ENCODE results near the gene TCF12.

The TCF12 gene

DNA sequence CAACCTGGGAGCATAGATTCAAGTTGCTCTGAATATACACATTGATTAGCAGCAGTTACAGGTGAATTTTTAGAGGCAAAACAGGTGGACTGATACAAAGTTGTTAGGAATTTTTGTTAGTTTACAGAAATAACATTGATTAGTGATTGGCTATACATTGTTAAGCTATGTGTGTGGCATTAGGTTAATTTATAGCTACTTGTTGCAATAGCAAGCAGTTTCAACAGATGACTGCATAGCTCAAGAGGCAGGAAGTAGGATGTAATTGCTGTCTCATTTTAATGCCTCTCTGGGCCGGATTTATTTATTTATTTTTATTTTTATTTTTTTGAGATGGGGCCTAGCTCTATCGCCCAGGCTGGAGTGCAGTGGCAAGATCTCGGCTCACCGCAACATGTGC lies 99.7 kb downstream of the TCF12 start:
- no peak for DNase-seq (ENCODE audit: low read depth)

DNA sequence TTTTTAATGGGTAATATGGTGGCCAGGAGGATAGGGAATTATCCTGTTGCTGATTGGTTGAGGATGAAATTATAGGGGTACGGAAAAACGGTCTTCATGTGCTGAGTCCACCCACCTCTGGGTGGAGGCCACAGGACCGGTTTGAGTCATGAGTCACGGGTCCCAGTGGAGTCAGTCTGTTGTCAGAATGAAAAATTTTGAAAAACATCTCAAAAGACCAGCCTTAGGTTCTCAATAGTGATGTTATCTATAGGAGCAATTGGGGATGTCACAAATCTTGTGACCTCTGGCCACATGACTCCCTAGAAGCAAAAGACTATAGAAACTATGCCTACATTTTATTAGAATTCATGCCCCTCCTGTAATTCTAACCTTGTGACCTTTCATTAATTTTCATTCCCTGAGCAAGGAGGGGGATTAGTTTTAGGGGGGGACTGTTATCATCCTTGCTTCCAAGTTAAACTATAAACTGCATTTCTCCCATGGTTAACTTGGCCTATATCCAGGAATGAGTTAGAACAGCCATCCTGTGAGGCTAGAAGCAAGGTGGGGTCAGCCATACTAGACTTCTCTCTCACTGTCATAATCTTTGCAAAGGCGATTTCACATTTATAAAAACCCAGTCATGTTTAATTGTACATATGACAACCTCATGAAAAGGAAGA lies 101.2 kb downstream of the TCF12 start:
- DNase-seq (ENCODE audit: low read depth), result no peak

DNA sequence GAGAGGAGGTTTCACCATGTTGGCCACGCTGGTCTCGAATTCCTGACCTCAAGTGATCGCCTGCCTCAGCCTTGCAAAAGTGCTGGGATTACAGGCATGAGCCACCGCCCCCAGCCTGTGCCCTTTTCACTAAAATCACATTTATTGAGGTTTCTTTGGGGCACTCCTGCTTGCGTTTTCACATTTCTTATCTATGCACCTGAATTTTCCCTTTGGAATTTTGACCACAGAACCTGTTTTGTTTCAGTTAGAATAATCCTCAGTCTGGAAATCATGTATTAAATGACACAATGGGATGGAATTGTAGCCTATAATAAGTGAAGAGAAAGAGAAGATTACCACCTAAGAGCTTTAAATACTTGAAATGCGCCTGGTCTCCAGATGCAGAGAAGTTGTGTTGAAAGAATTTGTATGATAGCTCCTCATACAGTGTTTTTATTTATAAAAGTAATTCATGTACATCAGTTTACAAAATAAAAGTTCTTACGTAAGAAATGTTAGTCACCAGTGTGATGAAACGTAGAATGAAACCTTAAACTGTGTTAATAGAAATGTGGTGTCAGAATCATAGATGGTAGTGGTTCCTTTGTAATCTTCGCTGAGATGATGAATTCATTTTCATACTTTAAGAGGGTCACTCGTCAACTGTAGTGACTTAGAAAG lies 107.0 kb downstream of the TCF12 start:
- no peak for DNase-seq (ENCODE audit: low read depth)

DNA sequence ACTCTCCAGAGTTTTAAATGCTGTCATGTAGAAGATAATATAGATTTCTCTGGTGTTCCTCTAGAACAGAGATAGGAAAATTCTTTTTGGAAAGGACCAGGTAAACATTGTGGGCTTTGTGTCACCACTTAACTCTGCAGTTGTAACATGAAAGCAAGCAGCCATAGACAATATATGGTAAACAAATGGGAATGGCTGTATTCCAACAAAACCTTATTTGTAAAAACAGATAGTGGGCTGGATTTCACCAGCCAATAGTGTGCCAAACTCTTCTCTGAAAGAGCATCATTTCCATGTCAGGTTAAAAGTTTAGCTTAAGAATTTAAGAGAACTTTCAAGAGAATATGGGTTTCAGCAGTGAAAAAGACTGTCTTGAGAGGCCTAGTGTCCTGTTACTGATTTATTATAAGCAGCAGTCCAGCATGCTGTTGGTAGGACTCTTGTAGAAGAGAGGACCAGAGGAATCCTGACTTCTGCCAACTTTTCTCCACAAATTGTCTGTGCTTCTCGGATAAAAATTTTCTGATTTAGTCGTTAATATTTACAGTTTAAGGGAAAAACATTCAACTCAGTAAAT lies 107.7 kb downstream of the TCF12 start:
- no peak for DNase-seq (ENCODE audit: low read depth)

DNA sequence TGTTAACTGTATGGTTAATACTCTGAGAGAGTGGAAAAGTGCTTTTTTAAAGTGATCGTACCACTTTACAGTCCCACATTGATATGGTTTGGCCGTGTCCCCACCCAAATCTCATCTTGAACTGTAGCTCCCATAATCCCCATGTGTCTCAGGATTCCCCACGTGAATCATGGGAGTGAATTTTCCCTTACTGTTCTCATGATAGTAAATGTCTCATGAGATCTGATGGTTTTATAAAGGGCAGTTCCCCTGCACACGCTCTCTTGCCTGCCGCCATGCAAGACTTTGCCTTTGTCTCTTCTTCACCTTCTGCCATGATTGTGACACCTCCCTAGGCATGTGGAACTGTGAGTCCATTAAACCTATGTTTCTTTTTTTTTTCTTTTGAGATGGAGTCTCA lies 109.2 kb downstream of the TCF12 start:
- DNase-seq (ENCODE audit: low read depth), result no peak

DNA sequence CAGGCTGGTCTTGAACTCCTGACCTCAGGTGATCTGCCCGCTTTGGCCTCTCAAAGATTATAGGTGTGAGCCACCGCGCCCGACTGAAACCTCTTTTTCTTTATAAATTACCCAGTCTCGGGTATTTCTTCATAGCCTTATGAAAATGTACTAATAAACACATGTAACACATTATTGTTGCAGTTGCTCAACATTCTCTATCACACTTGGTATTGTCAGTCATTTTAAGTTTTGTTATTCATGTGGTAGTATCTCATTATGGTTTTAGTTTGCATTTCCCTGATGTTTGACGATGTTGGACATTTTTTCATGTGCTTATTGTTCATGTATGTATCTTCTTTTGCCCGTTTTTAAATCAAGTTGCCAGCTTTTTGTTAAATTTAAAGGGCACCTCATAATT lies 109.7 kb downstream of the TCF12 start:
- DNase-seq (ENCODE audit: low read depth), result no peak

DNA sequence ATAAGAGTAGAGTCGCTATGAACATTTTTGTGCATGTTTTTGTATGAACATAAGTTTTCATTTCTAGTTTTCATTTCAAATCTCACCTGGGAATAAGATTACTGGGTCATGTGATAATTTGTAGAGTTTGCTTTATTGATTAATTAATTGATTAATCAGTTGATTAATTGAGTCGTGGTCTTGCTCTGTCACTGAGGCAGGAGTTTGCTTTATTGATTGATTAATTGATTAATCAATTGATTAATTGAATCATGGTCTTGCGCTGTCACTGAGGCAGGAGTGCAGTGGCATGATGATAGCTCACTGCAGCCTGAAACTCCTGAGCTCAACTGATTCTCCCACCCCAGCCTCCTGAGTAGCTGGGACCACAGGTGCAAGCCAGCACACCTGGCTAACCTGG lies 111.6 kb downstream of the TCF12 start:
- DNase-seq (ENCODE audit: low read depth), result no peak

DNA sequence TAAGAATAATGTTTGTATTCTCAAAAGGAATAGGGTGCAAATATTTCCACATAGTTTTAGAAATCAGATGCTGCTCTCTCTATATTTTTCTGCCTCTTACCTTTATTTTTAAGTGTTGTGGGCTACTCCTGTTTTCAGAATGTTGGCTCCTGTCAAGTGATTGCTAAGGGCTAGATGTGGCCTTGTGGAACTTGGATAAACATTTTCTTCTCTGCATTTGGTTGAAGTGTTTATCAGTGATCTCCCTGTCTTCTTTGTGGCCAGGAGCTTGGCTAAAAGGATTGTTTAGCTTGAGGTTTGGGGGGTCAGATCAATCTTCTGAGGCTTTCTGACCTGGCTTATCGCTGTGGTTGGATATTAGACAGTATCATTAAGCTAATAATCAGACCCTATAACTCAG lies 112.6 kb downstream of the TCF12 start:
- no peak for DNase-seq (ENCODE audit: low read depth)

DNA sequence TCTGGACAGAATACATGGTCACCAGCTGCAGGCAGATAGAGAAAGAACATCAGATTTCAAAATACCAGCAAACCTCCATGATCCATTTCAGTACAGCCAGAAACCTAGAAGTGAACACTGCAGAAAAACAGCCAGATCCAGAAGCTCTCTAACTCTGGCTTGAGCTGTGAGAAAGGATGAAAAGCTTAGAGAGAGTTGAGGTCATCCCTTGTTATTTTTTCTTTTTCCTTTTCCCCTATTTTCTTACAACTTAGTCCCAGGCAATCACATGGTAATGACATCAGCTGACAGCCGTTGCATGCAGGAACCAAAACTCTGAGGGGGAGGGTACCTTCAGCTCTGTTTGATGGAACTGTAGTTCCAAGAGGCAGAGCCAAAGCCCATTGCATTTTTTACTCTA lies 113.2 kb downstream of the TCF12 start:
- no peak for DNase-seq (ENCODE audit: low read depth)

DNA sequence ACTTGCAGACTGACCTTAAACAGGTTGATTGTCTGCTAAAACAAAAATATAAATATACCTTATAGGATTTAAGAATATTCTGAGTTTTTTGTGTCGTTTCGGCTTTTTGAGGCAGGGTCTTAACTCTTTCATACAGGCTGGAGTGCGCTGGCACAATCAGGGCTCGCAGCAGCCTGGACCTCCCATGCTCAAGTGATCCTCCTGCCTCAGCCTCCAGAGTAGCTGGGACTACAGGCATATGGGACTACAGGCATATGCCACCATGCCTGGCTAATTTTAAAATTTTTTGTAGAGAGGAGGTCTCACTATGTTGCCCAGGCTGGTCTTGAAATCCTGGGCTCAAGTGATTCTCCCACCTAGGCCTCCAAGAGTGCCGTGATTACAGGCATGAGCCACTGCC lies 113.9 kb downstream of the TCF12 start:
- no peak for DNase-seq (ENCODE audit: low read depth)

DNA sequence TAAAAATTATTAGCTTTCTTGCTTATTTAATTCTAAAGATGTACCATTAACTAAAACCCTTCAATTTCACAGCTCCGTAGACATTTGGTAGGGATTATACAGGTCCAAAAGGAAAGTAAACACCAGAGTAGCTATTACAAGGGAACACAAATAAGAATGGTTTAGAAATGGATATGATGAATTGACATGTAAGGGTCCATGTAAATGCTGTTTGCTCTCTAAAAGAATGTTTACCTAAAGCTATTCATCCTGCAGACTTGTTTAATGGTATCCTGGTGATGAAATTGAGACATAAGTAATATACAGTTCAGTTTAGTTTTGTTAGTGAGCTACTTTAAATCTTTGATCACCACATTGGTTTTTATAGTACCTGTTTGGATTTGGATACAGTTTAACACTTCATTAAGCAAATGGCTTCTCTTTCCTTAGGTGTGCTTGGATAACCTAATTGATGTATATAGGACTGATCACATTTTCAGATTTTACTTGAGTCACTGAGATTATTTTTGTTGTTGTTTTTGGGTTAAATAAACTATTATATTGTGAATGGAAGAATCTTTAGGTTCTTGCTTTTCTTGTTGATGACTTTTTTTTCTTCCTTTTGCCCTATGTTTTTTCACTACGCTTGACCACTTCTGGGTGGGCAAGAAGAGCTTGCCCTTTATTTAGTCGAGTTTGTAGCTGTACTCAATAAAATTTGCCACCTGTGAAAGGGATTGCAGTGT lies 115.4 kb downstream of the TCF12 start:
- DNase-seq (ENCODE audit: low read depth), result no peak

DNA sequence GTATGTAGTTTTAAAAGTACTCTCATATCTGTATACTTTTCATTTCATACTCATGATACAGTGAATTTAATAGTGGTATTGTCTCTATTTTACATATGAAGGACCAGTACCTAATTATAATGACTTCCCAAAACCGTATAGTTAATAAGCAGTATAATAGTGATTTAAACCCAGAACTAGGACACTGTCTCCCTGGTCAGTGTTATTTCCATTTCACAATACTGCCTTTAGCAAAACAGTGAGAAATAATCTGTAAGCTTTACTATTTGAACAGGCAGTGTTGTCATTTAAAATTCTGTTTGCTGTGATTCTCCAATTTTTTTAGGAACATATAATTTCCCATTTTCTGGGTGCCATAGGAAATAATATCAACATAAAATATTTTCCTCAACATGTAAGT lies 116.2 kb downstream of the TCF12 start:
- no peak for DNase-seq (ENCODE audit: low read depth)

DNA sequence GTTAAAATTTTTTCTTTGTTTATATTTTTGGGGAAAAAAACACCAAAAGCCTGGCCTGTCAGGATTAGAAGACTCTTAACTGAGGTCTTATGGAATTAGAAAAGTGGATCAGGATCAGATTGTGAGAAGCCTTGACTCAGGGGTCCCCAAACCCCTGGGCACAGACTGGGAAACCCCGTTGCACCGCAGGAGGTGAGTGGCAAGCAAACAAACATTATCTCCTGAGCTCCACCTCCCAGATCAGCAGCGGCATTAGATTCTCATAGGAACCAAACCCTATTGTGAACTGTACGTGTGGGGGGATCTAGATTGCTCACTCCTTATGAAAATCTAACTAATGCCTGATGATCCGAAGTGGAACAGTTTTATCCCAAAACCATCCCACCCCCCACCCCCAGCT lies 117.2 kb downstream of the TCF12 start:
- DNase-seq (ENCODE audit: low read depth), result no peak

DNA sequence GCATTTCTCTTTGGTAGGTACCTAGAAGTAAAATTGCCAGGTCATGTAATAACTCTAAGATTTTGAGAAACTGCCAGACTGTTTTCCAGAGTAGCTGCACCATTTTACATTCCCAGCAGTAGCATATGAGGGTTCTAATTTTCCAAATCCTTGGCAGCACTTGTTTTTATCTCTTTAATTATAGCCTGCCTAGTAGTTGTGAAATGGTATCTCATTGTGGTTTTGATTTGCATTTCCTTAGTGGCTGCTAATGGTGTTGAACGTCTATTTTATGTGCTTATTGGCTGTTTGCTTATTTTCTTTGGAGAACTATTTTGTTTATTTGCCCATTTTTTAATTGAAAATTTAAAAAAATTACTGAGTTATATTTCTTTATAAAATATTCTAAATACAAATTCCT lies 117.9 kb downstream of the TCF12 start:
- no peak for DNase-seq (ENCODE audit: low read depth)

DNA sequence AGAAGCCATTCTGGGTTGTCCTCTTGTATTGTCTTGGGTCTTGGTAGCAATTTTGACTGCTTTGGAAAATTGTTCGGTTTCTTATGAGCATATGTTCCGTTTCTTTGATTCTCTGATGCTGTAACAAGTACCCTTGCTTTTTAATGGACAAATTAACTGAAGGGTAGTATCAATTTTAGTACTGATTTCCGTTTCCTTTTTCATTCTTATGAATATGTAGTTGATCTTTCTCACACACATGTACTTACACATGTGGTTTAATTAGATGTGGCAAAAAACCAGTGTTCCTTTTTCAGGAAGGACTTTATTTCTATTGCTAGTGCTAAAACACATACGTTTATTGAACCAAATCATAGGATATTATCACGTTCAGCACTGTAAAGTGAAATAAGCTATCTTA lies 119.1 kb downstream of the TCF12 start:
- no peak for DNase-seq (ENCODE audit: low read depth)

DNA sequence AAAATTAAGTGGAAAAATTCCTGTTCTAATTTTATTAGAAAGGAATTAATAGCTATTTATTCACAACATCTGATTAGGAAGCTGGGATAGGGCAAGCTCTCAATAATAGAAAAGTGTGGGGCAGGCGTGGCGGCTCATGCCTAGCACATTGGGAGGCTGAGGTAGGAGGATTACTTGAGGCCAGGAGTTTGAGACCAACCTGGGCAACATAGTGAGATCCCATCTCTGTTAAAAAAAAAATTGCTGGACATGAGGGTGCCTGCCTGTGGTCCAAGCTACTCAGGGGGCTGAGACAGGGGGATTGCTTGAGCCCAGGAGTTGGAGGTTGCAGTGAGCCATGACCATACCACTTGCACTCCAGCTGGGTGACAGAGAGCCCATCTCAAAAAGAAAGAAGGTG lies 119.6 kb downstream of the TCF12 start:
- DNase-seq (ENCODE audit: low read depth), result no peak

DNA sequence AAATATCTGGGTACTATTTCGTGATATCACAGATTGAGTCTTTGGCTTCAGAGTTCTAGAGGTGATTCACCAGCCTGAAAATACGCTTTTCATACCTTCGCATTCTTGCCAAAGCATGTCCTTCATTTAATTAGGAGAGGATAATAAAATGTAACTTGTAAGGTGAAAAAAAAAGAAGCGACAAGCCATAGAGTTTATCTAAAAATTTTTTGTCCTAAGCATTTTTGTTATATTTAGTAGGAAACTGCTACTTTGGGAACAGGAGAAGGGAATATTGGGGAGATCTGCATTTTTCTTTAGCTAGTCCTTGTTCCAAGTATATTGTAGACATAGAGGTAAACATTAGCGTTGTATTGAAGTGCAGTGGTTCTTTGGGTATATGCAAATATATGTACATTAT lies 120.1 kb downstream of the TCF12 start:
- DNase-seq (ENCODE audit: low read depth), result no peak

DNA sequence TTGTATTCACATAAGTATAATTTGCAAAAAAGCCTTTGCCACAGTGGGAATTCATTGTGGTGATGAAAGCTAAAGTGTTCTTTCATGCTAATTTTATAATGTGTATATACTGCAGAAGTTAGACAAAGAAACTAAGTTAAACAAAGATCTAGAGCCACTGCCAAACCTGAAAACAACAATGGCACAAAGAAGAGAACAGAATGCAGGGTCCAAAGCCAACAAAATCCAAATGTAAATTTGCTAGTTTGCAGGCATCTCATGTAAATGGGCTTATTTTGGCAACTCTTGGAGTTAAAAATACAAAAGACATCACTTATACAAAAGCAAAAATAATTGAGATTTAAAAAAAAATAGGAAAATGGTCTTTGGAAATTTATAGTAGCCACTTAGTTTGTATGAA lies 123.0 kb downstream of the TCF12 start:
- no peak for DNase-seq (ENCODE audit: low read depth)

DNA sequence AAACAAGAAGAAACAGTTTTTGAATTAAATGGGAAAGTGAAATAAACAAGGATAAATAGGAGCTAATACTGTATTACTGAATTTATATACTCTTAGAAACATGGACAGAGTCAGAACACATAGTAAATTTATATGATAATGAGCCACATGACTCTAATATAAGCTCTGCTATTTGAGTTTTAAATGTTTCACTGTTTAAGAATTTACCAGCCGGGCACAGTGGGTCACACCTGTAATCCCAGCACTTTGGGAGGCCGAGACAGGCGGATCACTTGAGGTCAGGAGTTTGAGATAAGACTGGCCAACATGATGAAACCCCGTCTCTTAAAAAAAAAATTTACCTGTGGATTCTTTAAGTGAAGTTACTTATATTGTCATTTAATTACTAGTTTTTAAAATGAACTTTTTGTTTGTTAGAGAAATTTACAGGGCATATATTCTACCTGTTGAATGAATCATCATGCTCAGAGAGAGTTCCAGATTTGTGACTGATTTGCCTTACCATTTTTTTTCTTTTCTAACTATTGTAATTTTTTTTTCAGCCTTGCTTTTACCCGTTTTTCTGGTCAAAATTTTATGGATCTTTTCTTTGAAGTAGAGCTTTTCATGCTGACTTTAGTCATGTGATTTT lies 125.7 kb downstream of the TCF12 start:
- DNase-seq (ENCODE audit: low read depth), result no peak

DNA sequence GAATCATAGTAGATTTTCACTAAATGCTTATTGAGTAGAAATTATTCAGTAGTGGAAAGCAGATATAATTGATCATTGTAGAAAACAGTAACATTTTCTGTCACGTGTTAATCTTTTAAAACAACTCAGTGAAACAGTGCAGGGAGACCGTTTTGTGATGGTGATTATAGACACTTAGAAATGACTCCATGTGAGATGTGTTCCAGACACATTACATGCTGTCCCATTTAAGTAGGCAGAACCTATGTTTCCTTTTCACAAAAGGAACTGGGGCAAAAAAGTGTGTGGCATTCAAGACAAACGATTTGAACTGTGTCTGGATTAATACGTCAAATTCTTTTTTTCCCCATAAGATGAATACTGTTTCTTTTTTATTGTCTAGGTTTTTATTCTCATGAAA lies 126.5 kb downstream of the TCF12 start:
- no peak for DNase-seq (ENCODE audit: low read depth)

DNA sequence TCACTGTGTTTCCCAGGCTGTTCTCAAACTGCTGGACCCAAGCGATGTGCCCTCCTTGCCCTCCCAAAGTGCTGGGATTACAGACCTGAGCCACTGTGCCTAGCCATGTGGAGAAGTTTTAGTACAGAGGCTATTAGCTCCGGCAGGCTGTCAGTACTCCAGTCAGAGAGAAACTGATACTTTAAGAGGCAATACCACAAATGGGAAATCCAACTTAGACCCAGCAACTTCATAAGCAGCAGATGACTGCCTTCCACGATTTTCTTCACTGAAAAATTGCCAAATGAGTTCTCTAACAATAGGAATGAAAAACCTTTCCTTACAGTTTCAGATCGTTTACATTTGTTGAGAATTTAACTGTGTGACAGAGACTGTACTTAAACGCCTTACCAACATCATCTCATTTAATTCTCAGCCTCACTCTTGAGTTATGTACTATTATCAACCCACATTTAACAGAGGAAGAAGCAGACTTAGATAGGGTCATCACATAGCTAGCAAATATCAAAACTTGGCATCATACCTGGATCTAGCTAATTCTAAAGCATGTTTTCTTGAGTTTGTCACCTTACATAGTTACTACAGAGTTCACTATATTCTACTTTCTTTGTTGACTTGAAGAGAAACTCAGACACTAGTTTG lies 127.4 kb downstream of the TCF12 start:
- no peak for DNase-seq (ENCODE audit: low read depth)

DNA sequence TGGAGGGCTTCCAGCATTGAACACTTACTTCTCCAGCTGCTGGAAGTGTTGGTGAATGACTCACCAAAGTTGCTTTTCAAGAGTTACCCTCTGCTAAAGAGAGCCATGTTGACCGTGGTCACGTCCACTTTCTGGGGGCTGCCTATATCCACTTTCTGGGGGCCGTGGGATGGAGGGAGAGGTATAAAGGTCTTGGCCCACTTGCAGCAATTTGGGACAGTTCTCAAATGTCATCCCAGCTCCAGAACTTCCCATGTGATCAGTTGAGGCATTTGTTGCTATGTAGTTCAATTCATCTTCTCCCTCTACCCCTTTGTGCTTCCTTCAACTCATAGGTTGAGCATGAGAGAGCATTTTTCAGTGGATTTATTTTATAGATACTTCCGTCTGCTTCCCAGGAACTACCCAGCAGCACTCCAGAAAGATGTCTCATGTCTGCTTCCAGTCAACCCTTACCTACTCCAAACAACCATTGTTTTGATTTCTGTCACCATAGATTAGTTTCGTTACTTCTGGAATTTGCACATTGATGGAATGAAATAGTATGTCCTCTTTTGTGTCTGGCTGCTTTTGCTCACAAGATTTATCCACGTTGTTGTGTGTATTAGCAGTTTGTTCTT lies 130.6 kb downstream of the TCF12 start:
- no peak for DNase-seq (ENCODE audit: low read depth)

Measured in GM04503 (cell line).